GM21381 (cell line): Measurements from ENCODE around the gene WDR37.

ENCODE experiments used
- ATAC-seq: cut with Tn5 transposase; IDR thresholded peaks from one replicate; pipeline ENCODE4 v1.9.1; 2021; ENCODE audit warnings: mild to moderate bottlenecking, moderate library complexity; ENCODE audit not compliant: unreplicated experiment

The WDR37 gene

DNA sequence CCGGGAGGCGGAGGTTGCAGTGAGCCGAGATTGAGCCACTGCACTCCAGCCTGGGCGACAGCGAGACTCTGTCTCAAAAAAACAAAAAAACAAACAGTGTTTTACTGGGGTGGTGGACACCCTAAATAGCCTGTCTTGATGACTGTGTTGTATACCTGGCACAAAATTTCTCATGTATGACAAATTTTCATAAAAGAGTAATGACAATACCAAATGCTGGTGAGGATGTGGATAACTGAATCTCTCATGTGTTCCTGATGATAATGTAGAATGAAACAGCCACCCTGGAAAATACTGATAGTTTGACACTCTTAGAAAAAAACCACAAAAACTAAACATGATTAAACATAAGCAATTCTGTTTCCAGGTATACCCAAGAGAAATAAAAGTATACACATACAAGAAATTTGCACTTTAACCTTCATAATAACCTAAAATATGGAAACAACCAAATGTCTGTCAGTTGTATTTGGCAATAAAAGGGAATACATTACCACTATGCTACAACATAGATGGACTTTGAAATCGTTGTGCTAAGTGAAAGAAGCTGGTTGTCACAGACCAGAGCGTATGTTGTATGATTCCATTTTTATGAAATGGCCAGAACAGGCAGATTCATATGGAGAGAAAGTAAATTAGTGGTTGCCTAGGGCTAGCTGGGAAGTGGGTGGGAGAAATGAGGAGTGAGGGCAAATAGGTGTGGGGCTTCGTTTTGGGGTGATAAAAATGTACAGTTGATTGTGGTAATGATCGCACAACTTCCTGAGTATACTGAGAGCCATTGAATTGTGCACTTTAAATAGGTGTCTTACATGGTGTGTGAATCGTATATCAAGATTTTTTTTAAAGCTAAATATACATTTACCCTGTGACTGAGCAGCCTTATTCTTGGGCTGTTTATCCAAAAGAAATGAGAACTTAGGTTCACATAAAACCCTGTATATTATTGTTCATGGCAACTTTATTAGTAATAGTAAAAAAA lies 12.5 kb downstream of the WDR37 start:
- no peak for ATAC-seq

GRCh38 chr10:1070919-1071318 lies 14.7 kb downstream of the WDR37 start:
- no peak for ATAC-seq

DNA sequence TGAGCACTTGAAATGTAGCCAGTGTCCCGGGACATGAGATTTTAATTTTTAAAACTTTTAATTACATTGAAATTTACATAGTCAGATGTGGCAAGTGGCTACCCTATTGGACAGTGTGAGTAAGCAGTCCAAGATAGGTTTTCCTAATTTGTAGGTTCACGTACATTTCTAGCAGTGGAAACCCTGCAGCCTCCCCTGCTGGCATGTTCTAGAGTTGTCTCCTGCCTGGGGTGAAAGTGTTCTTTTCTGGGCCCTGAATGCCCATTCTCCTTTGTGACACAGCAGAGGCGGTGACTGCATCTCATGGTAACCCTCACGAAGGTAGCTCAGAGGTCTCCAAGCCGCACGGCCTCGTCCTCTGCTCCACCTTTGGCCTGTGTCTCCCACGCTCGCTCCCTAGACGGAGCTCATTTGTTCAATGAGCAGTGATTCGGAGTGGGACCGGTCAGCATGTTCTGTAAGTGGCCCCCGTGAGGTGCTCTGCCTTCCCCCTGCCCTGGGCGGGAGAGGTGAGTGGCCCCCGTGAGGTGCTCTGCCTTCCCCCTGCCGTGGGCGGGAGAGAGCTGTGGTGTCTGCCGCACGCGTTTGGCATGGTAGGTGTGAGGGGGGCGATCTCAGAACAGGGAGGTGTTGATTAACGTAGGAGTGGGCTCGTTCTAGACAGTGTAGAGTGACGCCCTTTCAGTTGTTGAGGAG lies 18.0 kb downstream of the WDR37 start:
- no peak for ATAC-seq

DNA sequence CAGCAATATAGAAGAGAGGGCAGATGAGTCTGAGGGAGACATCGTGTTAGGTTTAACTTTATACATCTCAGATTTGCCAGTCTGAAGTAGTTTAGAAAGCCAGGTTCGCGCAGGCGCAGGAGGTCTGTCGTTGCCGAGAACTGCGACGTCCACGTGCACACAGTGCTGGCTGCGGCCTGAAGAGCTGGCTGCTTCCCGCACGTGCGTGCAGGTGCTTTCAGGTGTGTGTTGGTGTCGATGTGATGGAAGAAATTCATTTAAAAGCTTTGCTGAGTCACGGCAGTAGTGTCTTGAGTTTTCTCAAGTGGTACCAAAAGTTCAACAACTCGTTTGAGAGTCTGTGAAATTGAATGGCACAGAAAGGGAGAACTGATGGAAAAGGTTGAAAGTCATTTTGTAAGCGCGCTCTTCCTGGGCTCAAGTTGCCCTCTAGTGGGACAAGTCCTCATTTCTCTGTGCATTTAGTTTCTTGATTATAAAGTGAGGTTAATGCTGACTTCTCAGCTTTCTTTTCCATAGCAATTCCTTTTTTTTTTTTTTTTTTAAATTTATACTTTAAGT lies 18.6 kb downstream of the WDR37 start:
- no peak for ATAC-seq

DNA sequence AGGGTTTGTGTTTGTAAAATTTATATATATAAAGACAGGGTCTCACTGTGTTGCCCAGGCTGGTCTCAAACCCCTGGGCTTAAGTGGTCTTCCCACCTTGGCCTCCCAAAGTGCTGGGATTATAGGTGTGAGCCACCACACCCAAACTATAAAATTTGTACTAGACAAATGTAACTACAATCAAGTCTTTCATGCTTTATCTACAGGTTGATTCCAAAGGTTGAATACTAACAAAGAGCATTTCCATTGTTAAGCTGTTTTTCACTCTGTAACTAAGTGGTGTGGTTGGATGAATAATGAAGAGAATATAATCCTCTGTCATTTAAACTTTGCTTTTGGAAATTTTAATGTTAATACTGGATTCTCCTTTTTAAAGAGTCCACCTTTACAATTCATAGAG lies 22.5 kb downstream of the WDR37 start:
- no peak for ATAC-seq

DNA sequence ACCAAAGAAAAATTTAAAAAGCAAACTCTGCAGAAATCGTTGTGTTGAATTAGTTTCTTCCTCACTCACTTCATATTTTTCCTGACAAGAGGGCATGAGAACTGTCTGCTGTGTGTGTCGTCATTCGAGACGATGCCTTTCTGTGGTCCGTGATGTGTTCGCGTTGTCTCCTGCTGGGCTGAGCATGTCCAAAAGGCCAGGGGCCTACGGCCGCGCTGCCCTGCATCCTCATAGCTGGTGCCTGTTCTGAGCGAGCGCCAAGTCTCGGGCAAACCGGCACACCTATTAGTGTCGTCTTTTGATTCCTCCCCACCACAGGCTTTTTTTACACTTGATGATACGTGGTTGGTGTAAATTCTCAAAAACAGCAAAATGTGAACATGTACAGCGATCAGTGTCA lies 27.4 kb downstream of the WDR37 start:
- no peak for ATAC-seq

DNA sequence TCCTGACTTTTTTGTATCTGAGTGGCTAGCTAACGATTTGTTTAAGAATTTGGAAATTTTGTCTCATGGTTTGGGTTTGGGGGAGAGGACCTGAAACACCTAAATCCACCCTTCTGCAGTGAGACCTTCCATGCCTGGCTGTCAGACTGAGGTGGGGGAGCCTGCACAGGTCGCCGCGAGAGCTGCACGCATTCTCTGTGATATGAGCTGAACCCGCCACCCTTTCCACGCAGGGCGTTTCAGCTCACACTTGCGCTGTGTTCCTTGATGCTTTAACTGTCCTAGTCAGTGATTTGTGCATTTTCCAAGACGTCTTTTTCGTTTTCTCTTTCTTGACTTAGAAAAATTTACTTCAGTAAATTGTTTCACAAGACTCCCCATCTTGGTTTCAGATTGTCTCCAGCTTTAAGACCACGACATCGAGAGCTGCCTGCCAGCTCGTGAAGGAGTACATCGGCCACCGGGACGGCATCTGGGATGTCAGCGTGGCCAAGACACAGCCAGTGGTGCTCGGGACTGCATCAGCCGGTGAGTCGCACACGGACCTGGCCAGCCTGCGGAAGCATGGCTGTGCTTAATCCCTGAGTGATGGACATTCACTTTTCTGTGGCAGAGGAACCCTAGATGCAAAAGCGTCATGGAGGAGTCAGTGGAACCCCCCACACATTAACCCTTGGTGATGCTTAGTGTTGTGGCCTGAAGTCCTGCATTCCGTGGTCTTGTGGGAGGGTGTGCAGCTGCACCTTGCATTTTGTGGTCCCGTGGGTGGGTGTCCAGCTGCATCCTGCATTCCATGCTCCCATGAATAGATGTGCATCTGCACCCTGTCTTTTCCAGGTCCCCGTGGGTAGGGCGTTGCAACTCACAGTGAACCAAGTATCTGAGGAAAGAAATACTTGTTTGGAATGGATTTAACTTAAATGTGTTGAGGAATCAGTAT lies 28.1 kb downstream of the WDR37 start:
- ATAC-seq, result no peak

DNA sequence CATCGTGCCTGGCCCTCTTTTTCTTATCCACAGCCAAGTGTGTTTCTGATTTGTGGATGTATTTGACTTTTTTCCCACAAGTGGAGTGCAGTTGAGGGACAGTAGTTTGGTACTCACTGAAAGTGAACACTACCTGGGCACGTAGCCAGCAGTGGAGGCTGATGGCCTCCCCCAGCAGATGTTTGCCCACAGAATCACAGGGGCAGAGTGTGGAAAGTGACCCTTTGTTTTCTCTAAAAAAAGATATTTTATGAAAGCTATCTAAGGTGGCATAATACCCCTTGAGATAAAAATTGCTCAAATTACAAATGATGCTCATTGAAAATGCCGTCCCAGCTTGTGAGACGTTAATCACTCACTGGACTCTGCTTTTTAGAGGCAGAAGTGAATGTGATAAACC lies 29.1 kb downstream of the WDR37 start:
- no peak for ATAC-seq

GRCh38 chr10:1086787-1087186 lies 30.6 kb downstream of the WDR37 start:
- ATAC-seq, result no peak

- ATAC-seq, result no peak
Measured at GRCh38 chr10:1089017-1089689, 33.0 kb downstream of the WDR37 start.

DNA sequence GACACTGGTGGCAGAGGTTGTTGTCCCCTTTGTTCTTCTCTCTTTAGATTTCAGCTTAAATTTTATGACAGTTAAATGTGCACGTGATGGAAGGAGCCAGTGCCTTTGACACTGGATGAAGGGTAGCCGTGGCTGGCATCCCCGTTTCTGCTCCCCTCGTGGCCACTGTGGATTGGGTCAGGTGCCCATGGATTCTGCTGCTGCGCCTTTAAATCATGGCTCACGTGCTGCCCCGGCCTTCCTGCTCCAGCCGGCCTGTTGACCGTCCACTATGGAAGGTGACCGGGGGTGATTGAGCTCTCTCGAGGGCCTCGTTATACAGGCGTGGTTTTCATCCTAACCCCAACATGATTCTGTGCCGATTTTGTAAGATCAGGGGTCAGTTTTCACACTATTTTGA lies 34.5 kb downstream of the WDR37 start:
- no peak for ATAC-seq

DNA sequence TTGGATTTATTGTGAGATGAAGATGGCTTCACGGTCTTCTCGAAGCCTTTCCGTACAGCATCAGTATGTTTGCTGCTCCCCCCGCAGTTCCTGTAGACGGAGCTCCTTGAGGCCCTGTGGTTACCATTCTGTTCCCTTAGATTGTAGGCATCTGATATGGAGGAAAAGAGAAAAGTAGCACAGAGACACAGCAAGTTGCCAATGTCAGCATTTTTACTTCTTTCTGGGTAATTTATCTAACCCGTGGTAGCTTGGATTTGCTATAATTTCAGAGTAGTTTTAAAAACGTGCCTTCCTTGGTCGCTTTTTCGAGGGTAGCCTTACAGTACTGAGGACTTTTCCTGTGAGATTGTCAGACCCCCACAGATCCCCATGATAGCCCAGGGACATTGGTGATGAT lies 37.5 kb downstream of the WDR37 start:
- no peak for ATAC-seq

DNA sequence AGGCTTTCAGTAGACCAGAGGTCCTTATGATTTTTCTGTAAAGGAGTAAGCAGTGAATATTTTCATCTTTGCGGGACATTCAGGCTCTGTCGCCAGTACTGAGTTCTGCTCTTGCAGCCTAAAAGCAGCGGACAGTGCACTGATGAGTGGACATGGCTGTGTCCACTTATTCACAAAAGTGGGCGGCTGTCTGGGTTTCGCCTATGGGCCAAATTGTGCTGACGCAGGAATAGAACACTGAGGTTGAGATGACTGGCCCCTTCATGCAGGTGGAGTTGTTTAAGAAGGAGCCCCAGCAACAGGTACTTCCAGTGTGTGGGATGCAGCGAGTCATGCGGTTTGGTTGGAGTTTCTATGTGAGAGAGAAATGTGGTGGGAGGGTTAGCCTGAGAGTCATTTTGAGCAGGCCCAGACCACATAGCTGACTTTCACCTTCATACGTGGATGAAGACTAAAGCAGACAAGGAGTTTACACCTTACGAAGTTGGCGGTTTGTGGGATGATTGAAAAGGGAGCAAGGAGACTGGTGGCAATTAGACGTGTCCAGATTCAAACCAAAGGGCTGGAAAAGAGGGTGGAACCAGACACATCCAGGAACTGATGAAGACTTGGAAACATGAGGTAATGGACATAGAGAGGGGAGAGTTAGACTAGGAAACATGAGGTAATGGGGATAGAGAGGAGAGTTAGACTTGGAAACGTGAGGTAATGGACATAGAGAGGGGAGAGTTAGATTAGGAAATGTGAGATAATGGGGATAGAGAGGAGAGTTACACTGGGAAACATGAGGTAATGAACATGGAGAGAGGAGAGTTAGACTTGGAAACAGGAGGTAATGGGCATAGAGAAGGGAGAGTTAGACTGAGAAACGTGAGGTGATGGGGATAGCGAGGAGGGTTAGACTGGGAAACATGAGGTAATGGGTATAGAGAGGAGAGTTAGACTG lies 38.2 kb downstream of the WDR37 start:
- no peak for ATAC-seq

DNA sequence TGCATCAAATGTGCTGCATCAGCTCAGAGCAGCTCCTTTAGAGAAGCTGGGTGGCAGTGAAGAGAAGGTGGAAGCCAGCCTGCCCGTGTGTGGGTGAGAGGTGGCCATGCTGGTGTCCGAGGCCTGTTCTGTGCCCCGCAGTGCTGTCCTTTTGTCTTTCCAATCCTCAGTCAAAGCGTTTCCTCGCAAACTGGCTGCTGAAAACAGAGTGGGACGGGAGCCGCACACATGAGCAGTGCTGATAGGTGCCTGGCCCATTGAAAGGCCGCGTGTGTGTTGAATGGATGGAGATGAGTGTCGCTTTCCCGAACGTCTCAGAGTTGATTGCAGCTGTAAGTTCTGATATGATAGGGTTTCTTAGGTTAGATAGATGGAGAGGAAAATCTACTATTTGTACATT lies 39.3 kb downstream of the WDR37 start:
- ATAC-seq, result no peak

GRCh38 chr10:1096287-1096889 lies 40.2 kb downstream of the WDR37 start:
- ATAC-seq, result no peak

DNA sequence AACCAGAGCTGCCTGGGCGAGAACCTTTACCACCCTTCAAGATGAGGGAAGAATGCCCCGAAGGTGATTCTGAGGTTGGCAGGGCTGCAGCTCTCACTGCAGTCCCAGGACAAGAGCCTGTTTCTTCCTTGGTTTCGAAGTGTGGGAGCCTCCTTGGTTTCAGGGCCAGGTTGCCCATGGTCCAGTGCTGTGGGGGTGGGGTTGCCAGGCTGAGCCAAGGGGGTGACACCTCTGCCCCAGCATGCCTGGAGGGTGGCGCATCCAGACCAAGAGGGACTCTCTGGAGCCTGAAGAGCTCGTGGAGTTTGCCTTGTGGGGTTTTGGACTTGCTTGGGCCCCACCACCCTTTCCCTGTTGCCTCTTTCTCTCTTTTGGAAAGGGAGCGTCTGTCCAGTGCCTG lies 41.3 kb downstream of the WDR37 start:
- ATAC-seq, result no peak

DNA sequence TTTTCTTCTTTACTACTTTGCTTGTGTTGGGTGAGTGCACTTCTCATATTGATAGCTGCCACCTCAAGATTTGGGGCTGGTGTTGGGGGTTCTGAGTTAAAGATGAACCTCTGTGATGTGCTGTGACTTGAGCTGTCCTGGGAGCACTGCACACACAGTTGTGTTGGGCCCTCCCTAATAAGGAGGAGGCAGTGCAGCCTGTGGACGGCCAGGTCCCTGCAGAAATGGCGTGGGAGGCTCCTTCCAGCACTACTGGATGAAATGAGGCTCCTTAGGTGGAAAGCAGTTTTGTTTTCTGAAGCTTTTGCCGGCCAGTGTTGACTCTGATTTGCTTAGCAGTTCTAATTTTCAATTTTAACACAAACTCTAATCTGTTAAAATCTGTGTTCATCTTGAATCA lies 44.0 kb downstream of the WDR37 start:
- ATAC-seq, result no peak

DNA sequence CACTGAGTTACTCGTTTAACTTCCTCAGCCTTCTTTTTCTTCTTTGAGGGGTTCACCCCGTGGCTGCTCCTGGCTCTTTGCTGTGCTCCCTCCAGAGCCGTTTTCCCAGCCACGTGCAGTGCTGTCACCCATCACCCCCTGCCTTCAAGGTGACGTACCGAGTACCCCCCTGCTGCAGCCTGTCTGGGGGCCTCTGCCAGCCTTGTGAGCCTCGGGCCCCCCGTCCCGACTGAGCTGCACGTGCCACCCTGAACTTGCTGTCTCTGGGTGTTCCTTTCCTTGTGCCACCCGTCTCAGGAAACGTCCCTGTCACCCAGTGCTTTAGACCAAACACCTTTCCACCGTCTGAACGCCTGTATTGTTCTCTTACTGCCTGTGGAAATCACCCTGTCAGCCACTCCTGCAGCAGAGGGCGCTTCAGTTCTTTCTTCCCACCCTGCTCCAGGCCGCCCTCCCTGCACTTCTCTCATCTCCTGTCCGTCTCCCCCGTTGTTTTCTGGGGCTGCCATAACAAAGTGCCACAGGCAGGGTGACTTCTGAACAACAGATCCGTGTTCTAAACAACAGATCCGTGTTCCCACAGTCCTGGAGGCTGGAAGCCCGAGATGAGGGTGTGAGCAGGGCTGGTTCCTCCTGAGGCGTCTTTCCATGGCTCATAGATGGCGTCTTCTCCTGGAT lies 44.6 kb downstream of the WDR37 start:
- ATAC-seq, result no peak
